Testis (tissue), 2 donors: Measurements from ENCODE around the gene COLEC11.

Experiments used
- CTCF ChIP-seq, 3 experiments: fragments of 450-650 bp in 2 of 3; fragments of 200-600 bp in 1 of 3; sonication (generic) in 1 of 3; IDR thresholded peaks; one replicate each; pipeline ENCODE4 v1.5.1; 2016 to 2019; ENCODE audit warnings: antibody characterized with exemption in 3 of 3, mild to moderate bottlenecking in 2 of 3, moderate library complexity in 1 of 3
- POLR2A ChIP-seq: fragments of 450-650 bp; IDR thresholded peaks from one replicate; pipeline ENCODE4 v1.6.1; 2017; ENCODE audit warnings: antibody characterized with exemption, mild to moderate bottlenecking, moderate library complexity

- TF ChIP-seq POLR2A (no peak), CTCF (IDR thresholded peaks at IDR 0.05) (no peak)
Measured at GRCh38 chr2:3626118-3626811, 31.4 kb downstream of the COLEC11 start.
